Nephron (organoid): ENCODE measurements around the gene SND1.

Experiments
- H3K27ac Mint-ChIP-seq, 3 experiments: 2 replicates each; pipeline ENCODE4 v1.8.0; 2020; ENCODE audit warnings: mixed read lengths in 3 of 3, mild to moderate bottlenecking in 2 of 3, moderate library complexity in 1 of 3
- H3K27me3 Mint-ChIP-seq: 2 replicates; pipeline ENCODE4 v1.8.0; 2021; ENCODE audit warnings: low read depth, mild to moderate bottlenecking, moderate library complexity, mixed read lengths
- H3K36me3 Mint-ChIP-seq: 2 replicates; pipeline ENCODE4 v1.8.0; 2020; ENCODE audit warnings: low read depth, mixed read lengths
- H3K4me1 Mint-ChIP-seq: 2 replicates; pipeline ENCODE4 v1.8.0; 2020; ENCODE audit warnings: mixed read lengths
- H3K4me3 Mint-ChIP-seq, 3 experiments: 2 replicates each; pipeline ENCODE4 v1.8.0; 2020; ENCODE audit warnings: mild to moderate bottlenecking in 3 of 3, mixed read lengths in 3 of 3, moderate library complexity in 2 of 3
- H3K9me3 Mint-ChIP-seq: 2 replicates; pipeline ENCODE4 v1.8.0; 2020; ENCODE audit warnings: mixed read lengths
- CTCF ChIP-seq, 3 experiments: fragments of 200-600 bp; sonication (generic); IDR thresholded peaks; one replicate each; pipeline ENCODE4 v1.5.0; 2021; ENCODE audit warnings: antibody characterized with exemption in 3 of 3; ENCODE audit not compliant: unreplicated experiment in 3 of 3

The SND1 gene

DNA sequence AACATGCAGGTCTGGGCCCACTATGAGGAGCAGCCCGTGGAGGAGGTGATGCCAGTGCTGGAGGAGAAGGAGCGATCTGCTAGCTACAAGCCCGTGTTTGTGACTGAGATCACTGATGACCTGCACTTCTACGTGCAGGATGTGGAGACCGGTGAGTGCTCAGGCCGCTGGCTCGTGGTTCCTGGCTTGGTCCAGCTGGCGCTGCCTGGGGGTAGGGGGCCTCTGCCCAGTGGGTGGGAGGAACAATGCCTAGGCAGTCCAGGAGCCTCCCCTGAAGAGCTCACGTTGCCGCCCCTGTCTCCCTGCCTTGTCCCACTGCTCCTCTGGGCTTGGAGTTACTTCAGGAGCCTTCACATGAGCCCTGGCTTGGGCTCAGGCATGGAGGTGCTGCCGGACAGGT is 429.4 kb downstream of the SND1 start:
- no peaks in the 10 kb centered on the region for H3K9me3 Mint-ChIP-seq
- peaks cover 22% of the 10 kb centered on the region for H3K36me3 Mint-ChIP-seq
- H3K4me3 Mint-ChIP-seq, result no peak overlapping the region
- H3K27me3 Mint-ChIP-seq, result peaks cover 4% of the 10 kb centered on the region
- peaks cover 30% of the 10 kb centered on the region for H3K4me1 Mint-ChIP-seq
- TF ChIP-seq CTCF (IDR thresholded peaks at IDR 0.05; ENCODE audit: unreplicated experiment in 3 of 3), result no peak
- H3K27ac Mint-ChIP-seq, result no peak overlapping the region

DNA sequence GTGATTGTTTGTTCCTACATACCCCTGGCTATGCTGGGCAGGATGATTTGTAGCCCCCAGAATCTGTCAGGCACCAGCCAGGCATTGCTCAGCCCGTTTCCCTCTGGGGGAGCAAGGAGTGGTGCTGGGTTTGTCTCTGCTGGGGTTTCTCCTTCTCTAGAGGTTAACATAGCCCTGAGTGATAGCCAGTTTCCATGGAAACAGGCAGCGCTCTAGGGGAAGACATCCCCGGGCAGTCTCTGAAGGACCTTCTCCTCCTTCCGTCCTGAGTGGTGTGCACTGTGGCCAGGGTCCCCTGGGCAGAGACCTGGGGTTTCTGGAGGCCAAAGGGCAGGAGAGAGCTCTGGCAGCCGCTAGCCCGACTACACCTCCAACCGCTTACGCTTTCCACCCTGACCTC is 429.8 kb downstream of the SND1 start:
- Mint-ChIP-seq H3K36me3 (peaks cover 24% of the 10 kb centered on the region), H3K4me1 (peaks cover 25% of the 10 kb centered on the region), H3K9me3 (no peaks in the 10 kb centered on the region), H3K27me3 (peaks cover 4% of the 10 kb centered on the region), H3K4me3 (no peak overlapping the region), H3K27ac (no peak overlapping the region)
- TF ChIP-seq CTCF (IDR thresholded peaks at IDR 0.05; ENCODE audit: unreplicated experiment in 3 of 3), result no peak

DNA sequence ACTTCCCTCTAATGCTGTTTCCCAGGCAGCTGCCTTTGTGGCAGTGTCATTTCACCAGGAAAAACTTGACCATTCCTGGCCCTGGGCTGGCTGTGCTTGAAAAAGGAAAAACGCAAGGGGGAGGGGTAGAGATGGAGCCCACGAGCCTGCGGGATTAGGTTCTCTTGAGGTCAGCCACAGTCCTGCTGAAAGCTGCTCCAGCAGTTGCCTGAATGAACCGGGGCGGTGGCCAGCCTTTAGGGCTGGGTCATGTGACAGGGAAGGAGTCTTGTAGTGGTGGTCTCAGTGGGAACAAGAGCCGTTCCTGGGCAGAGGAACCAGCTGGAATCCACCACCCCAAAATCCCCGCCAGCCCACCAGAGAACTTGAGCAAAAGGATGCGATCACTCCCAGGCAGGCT is 430.4 kb downstream of the SND1 start:
- Mint-ChIP-seq H3K4me1 (peaks cover 20% of the 10 kb centered on the region), H3K9me3 (no peaks in the 10 kb centered on the region), H3K27me3 (peaks cover 4% of the 10 kb centered on the region), H3K4me3 (no peak overlapping the region), H3K27ac (peak overlapping the region in 1 of 3 experiments; percentile 26), H3K36me3 (peaks cover 30% of the 10 kb centered on the region)
- TF ChIP-seq CTCF (IDR thresholded peaks at IDR 0.05; ENCODE audit: unreplicated experiment in 3 of 3), result no peak

DNA sequence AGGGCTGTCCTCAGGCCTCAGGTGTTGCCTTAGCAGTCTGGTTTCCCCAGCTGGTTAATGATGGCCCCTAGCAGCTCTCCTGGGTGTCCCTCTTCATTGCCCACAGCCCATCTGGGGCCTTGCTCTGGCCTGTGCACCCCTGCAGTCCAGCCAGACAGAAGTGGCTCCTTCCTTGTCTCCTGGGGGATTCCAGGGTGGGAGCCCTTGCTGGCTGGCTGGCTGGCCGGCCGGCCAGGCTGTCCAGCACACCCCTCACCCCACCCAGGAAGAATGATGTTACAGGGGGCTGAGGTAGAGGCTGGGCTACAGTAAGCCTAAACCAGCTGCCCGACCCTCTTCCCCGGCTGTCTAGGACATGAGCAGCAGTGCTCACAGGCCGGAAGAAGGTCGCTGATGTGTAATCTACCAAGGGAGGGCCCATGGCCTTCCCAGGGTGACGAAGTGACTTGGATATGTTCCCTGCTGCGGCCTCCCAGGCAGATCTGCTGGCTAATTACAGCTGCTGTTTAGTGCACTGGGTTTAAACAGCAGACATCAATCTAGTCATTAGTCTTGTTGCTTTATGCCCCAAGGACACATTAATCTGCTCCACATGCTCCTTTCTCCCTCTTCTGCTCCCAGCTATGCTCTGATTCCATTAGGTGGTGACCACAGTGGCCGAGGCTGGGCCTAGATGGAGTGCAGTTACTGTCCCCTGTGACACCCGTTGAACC is 433.1 kb downstream of the SND1 start:
- Mint-ChIP-seq H3K27ac (peak overlapping the region in 1 of 3 experiments; percentile 14), H3K4me1 (peaks cover 20% of the 10 kb centered on the region), H3K27me3 (peaks cover 7% of the 10 kb centered on the region), H3K9me3 (no peaks in the 10 kb centered on the region), H3K36me3 (peaks cover 40% of the 10 kb centered on the region), H3K4me3 (no peak overlapping the region)
- TF ChIP-seq CTCF (IDR thresholded peaks at IDR 0.05; ENCODE audit: unreplicated experiment in 3 of 3), result no peak

- Mint-ChIP-seq H3K27me3 (peaks cover 7% of the 10 kb centered on the region), H3K4me1 (peaks cover 1% of the 10 kb centered on the region), H3K27ac (no peak overlapping the region), H3K36me3 (peaks cover 67% of the 10 kb centered on the region), H3K9me3 (no peaks in the 10 kb centered on the region), H3K4me3 (no peak overlapping the region)
- TF ChIP-seq CTCF (IDR thresholded peaks at IDR 0.05; ENCODE audit: unreplicated experiment in 3 of 3), result no peak
These were observed 438.5 kb downstream of the SND1 start for GRCh38 chr7:128090492-128090891.

DNA sequence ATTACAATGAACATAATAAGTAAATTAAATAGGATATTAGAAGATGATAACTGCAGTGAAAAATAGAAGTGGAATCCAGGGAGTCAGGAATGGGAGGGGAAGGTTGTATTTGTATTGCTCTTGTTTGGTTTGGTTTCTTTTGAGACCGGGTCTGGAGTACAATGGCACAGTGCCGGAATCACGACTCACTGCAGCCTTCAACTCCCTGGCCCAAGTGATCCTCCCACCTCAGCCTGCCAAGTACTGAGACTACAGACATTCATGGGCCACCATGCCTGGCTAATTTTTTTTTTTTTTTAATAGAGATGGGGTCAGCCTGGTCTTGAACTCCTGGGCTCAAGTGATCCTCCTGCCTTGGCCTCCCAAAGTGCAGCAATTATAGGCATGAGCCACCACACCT is 439.1 kb downstream of the SND1 start:
- Mint-ChIP-seq H3K9me3 (no peaks in the 10 kb centered on the region), H3K27ac (no peak overlapping the region), H3K4me1 (no peaks in the 10 kb centered on the region), H3K27me3 (peaks cover 6% of the 10 kb centered on the region), H3K36me3 (peaks cover 68% of the 10 kb centered on the region), H3K4me3 (no peak overlapping the region)
- no peak for TF ChIP-seq CTCF (IDR thresholded peaks at IDR 0.05; ENCODE audit: unreplicated experiment in 3 of 3)
